ENCODE results near the gene NT5E.

Gene NT5E

GRCh38 chr6:85460921-85461797, 11.3 kb downstream of the NT5E start:
- DNase-seq, result no peak

DNA sequence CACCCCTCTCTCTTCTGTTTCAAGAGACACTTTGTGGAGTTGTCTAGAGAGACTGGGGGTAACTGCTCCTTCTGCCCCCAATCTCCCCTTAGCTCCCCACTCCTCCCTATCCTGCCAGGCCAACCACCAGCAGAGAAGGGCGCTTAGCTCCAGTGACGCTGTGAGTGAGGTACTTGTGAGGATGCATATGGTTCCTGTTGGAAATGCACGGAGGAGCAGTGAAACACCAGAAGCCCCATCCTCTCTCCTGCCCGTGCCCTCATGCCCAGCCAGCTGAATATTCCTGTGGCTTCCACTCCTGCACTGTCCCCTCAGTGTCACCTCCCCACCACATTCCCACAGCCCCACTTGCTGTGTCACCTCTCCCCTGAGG, 11.9 kb downstream of the NT5E start:
- DNase-seq, result no peak

DNA sequence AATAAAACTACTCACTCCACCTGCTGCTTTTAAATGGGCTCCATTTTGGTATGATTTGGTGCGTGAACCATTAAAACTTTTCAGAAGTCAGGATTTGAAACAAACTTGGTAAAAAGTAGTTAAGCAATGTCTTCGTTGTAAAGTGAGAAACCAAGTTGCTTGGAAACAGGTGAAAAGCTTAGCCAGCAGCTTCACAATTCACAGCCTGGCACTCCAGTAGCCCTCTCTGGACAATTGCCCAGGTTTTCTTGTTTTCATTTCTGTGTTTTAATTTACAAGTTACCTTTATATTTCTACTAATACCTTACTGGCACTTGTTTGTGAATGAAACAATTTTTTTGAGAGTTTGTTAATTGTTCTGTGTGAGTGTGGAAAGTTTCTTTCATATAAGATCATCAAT, 12.8 kb downstream of the NT5E start:
- DNase-seq, result no peak

GRCh38 chr6:85463621-85464259, 13.9 kb downstream of the NT5E start:
- DNase-seq, result no peak

DNA sequence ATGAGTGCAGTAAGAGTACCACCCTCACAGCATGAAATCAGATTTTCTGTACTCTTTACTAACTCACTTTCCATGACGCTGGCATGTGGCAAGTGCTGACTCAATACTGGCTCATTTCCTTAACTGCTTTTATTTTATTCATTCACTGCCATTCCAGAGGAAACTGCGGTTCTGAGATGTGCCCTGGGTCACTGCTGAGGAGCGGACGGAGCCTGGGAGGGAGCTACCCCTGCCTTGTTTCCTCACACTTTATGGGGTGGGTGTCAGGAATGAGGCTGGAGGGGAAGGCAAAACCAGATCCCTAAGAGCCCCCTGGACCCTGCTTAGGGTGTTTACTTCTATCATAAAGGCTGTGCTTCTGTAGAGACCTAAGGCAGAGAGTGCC, 14.4 kb downstream of the NT5E start:
- no peak for DNase-seq

- DNase-seq, result no peak
Observed at GRCh38 chr6:85464722-85465150, 14.9 kb downstream of the NT5E start.

- no peak for DNase-seq
Observed at GRCh38 chr6:85465762-85466161, 15.9 kb downstream of the NT5E start.

DNA sequence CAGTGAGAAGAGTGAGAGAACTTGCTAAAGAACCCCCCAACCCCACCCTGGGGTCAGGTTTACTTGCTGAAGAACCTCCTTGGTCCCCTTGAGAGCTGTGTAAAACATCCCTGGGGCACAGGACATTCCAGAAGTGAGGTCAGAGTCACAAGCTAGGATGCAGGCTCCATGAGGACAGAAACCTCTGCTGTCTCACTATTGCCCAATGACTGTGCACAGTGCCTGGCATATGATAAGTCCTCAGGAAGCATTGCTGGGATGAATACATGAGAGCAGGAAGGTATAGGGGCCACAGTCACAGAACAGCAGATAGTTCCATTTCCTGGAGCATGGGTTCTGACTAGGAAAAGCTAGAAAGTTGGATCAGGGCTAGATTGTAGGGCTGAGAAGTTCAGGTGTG, 18.4 kb downstream of the NT5E start:
- DNase-seq, result no peak

DNA sequence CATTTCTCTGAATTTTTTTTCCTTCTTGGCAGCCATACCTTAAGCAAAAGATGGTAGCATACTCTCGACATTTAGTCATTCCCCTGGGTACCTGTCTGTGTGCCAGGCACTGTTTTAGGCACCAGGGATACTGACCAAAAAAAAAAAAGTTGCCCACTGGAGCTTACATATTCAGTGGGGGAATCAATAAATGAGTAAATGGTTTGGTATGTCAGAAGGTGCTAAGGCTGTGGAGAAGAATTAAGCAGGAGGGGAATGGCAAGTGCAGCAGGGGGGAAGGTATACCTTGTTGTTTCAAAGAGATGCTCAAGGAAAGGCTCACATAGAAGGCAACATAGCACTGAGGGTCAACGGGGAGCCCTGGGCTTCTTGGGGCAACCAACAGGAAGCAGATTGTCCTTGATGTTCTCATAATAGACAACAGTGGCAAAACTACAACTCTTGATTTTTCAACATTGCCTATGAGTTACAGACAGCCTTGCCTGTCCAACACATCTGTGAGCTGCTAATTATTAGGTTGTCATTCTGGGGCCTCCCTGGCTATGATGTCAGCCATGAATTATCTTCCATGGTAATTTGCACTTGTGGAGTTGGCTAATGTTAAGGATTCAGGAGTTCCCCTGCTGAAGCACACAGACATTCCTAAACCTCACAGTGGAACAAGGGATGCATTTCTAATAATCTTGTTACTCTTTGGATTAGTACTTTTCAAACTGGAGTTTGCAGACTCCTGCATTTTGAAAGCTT, 19.6 kb downstream of the NT5E start:
- no peak for DNase-seq

DNA sequence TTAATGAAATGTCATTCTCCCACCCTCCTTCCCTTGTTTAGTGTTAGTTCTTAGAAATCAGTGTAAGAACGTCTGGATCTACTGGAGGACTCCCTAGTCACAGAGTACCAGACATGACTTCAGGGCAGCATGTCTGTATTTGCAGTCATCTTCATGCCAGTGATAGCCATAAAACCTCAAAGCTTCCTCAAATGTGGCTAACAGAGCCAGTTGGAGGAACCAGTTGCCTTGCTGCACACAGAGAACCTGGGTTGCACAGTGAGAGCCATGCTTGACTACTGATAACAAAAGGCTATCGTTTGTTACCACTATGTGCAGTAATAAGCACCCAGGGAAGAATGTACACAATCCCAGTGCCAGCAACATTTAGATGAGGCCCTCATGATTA, 20.1 kb downstream of the NT5E start:
- no peak for DNase-seq

DNA sequence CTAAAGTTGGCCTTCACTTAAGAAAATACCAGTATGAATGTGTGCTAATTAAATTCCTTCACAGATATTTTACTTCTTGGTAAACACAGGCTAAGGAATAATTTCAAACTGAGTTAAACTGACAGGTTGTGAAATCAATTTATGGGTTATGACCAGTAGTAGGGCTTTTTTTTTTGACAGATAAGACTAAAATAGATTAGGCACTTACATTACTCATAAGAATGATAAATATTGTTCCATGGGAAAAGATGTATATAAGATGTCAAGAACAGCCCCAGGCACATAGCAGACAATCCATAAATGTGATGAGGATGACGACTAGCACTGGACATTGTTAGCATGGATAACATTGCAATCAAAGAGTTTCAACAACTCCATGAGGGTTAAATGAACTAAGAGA, 22.9 kb downstream of the NT5E start:
- DNase-seq, result no peak

GRCh38 chr6:85473748-85474147, 23.9 kb downstream of the NT5E start:
- no peak for DNase-seq

DNA sequence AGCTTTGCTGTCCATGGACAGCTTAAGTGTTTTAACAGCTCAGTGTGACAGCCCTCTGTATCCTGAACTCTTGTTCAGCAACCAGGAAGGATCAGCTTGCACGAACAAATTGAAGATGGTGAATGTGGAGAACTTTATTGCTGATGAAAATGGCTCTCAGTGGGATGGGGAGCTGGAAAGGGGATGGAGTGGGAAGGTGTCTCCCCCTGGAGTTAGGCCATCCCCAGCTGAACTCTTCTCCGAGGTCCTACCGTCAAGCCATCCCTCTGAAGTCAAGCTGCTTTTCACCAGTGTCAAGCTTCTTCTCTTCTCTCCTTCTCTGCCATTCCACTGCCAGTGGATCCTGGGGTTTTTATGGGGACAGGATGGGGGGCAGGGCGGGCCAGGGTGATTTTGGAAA, 26.6 kb downstream of the NT5E start:
- DNase-seq, result no peak

- no peak for DNase-seq
Observed at GRCh38 chr6:85479208-85479607, 29.3 kb downstream of the NT5E start.

- DNase-seq, result no peak
Observed at GRCh38 chr6:85482206-85482904, 32.5 kb downstream of the NT5E start.

GRCh38 chr6:85482905-85483700, 33.2 kb downstream of the NT5E start:
- DNase-seq, result peak; percentile 29

- DNase-seq, result no peak
Observed at GRCh38 chr6:85483846-85484245, 34.0 kb downstream of the NT5E start.

GRCh38 chr6:85484948-85485347, 35.1 kb downstream of the NT5E start:
- DNase-seq, result peak; percentile 79

DNA sequence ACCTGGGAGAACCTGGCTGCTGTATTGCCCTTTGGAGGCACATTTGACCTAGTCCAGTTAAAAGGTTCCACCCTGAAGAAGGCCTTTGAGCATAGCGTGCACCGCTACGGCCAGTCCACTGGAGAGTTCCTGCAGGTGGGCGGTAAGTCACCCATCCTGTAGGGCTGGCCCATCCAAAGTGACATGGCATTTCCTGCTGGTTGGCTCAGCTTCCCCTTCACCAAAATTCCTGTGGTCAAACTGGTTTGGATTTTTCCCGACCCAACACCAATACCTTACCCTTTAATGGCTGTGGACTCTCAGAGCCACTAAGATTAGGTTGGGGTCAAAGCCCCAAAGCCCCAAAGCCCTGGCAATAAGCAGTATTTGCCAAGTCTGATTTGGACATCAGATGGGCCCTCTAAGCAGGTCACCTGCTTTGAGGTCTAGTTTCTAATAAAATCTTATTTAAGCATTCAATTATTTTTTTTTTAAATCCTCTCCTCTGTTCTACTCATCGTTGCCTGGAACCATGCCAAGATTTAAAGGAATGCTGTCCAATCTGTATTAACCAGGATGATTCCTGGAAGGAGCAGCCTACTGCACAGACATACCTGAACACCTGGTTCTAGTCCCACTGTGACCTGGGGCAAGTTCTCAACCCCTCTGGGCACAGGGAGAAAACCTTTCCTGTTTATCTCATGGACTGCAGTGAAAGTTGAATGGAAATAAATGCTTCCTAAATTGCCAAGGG, 40.8 kb downstream of the NT5E start:
- DNase-seq, result no peak

DNA sequence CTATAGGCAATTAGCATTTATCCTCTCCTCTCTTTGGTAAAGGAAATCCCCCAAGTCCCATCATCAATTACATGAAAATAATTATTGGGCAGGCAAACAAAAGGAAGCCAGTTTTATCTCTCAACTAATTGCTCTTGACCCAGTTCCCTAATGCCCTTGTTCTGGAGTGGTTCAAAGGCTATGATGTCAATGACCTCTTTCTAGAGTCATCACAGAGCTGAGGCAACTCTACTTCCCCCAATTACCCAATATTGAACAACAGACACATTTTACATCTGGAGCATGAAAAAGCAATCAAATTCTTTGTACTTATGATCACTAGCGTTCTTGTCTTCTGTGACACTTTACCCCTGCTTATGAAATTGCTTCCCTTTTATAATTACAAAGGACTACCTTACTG, 43.5 kb downstream of the NT5E start:
- DNase-seq, result no peak
